ENCODE measurements around the gene BAHCC1.

Gene BAHCC1

GRCh38 chr17:81365148-81365600, 30.1 kb upstream of the BAHCC1 start:
- Histone ChIP-seq H3K36me3 (ENCODE audit: control insufficient read depth, low read length) (no peaks in the 10 kb centered on the region), H3K4me1 (ENCODE audit: control insufficient read depth, low read length) (peaks cover 9% of the 10 kb centered on the region), H3K9me3 (ENCODE audit: control insufficient read depth, insufficient read depth, low read length) (no peaks in the 10 kb centered on the region), H3K4me3 (ENCODE audit: low read length) (no peak overlapping the region), H3K4me2 (ENCODE audit: low read length) (no peak overlapping the region), H4K20me1 (ENCODE audit: control insufficient read depth, insufficient read depth, low read depth, low read length) (no peaks in the 10 kb centered on the region), H3K9me2 (replicated peaks; ENCODE audit: control insufficient read depth, low read length) (no peaks in the 10 kb centered on the region), H3K27me3 (ENCODE audit: control insufficient read depth, low read length) (peaks cover 13% of the 10 kb centered on the region), H3K79me2 (ENCODE audit: control insufficient read depth, low read length) (no peaks in the 10 kb centered on the region), H3F3A (ENCODE audit: control insufficient read depth, insufficient read depth) (no peaks in the 10 kb centered on the region), H3K27ac (ENCODE audit: low read depth, low read length) (no peak overlapping the region)
- TF ChIP-seq EZH2phosphoT487 (IDR thresholded peaks at IDR 0.05; ENCODE audit: borderline replicate concordance, low read length) (no peak), CTCF (IDR thresholded peaks at IDR 0.05; ENCODE audit: low read depth, low read length, poor library complexity, severe bottlenecking) (no peak)

- Histone ChIP-seq H3K9me3 (ENCODE audit: control insufficient read depth, insufficient read depth, low read length) (no peaks in the 10 kb centered on the region), H3K4me1 (ENCODE audit: control insufficient read depth, low read length) (peaks cover 9% of the 10 kb centered on the region), H3K27me3 (ENCODE audit: control insufficient read depth, low read length) (peaks cover 13% of the 10 kb centered on the region), H3K4me2 (ENCODE audit: low read length) (no peak overlapping the region), H3K36me3 (ENCODE audit: control insufficient read depth, low read length) (no peaks in the 10 kb centered on the region), H4K20me1 (ENCODE audit: control insufficient read depth, insufficient read depth, low read depth, low read length) (no peaks in the 10 kb centered on the region), H3K79me2 (ENCODE audit: control insufficient read depth, low read length) (no peaks in the 10 kb centered on the region), H3F3A (ENCODE audit: control insufficient read depth, insufficient read depth) (no peaks in the 10 kb centered on the region), H3K9me2 (replicated peaks; ENCODE audit: control insufficient read depth, low read length) (no peaks in the 10 kb centered on the region), H3K4me3 (ENCODE audit: low read length) (no peak overlapping the region), H3K27ac (ENCODE audit: low read depth, low read length) (no peak overlapping the region)
- TF ChIP-seq EZH2phosphoT487 (IDR thresholded peaks at IDR 0.05; ENCODE audit: borderline replicate concordance, low read length) (no peak), CTCF (IDR thresholded peaks at IDR 0.05; ENCODE audit: low read depth, low read length, poor library complexity, severe bottlenecking) (no peak)
Measured at GRCh38 chr17:81365601-81366585, 29.4 kb upstream of the BAHCC1 start.

GRCh38 chr17:81366648-81367047, 28.6 kb upstream of the BAHCC1 start:
- Histone ChIP-seq H4K20me1 (ENCODE audit: control insufficient read depth, insufficient read depth, low read depth, low read length) (no peaks in the 10 kb centered on the region), H3K36me3 (ENCODE audit: control insufficient read depth, low read length) (no peaks in the 10 kb centered on the region), H3K4me1 (ENCODE audit: control insufficient read depth, low read length) (peaks cover 9% of the 10 kb centered on the region), H3F3A (ENCODE audit: control insufficient read depth, insufficient read depth) (no peaks in the 10 kb centered on the region), H3K27me3 (ENCODE audit: control insufficient read depth, low read length) (peaks cover 13% of the 10 kb centered on the region), H3K79me2 (ENCODE audit: control insufficient read depth, low read length) (no peaks in the 10 kb centered on the region), H3K9me2 (replicated peaks; ENCODE audit: control insufficient read depth, low read length) (no peaks in the 10 kb centered on the region), H3K27ac (ENCODE audit: low read depth, low read length) (no peak overlapping the region), H3K4me2 (ENCODE audit: low read length) (no peak overlapping the region), H3K9me3 (ENCODE audit: control insufficient read depth, insufficient read depth, low read length) (no peaks in the 10 kb centered on the region), H3K4me3 (ENCODE audit: low read length) (no peak overlapping the region)
- TF ChIP-seq EZH2phosphoT487 (IDR thresholded peaks at IDR 0.05; ENCODE audit: borderline replicate concordance, low read length) = no peak
- no peak for TF ChIP-seq CTCF (IDR thresholded peaks at IDR 0.05; ENCODE audit: low read depth, low read length, poor library complexity, severe bottlenecking)
